Neutrophil (primary cell): Measurements from ENCODE around the gene COQ10A.
A peak's percentile ranks its signal among the peaks of the same experiment; 100 is the strongest.

Source experiments
- H3K27ac ChIP-seq: fragments of 200-600 bp; sonication (generic); 2 replicates; pipeline ENCODE4 v1.5.1; 2016; ENCODE audit warnings: mild to moderate bottlenecking, moderate library complexity
- H3K27me3 ChIP-seq: fragments of 200-600 bp; sonication (generic); 2 replicates; pipeline ENCODE4 v1.6.0; 2016; ENCODE audit warnings: mild to moderate bottlenecking
- H3K36me3 ChIP-seq: fragments of 200-600 bp; sonication (generic); 2 replicates; pipeline ENCODE4 v1.5.1; 2017
- H3K4me1 ChIP-seq, 2 experiments: fragments of 200-600 bp in 1 of 2; sonication (generic) in 1 of 2; 1 replicate in 1 of 2; 2 replicates in 1 of 2; pipeline versions ENCODE4 v1.5.1 to v1.6.1; 2013 to 2016; ENCODE audit warnings: low read depth in 1 of 2, low read length in 1 of 2, mild to moderate bottlenecking in 1 of 2, moderate library complexity in 1 of 2; ENCODE audit not compliant: control insufficient read depth in 1 of 2, insufficient read depth in 1 of 2
- H3K4me3 ChIP-seq, 2 experiments: fragments of 200-600 bp in 1 of 2; sonication (generic) in 1 of 2; 1 replicate in 1 of 2; 2 replicates in 1 of 2; pipeline ENCODE4 v1.5.1; 2013 to 2016; ENCODE audit warnings: low read depth in 1 of 2, low read length in 1 of 2, mild to moderate bottlenecking in 1 of 2, moderate library complexity in 1 of 2
- H3K9me3 ChIP-seq: fragments of 200-600 bp; sonication (generic); 2 replicates; pipeline ENCODE4 v1.5.1; 2016
- TF ChIP-seq, protein P1 (sequence below): fragments of 200-600 bp; sonication (generic); IDR thresholded peaks from 2 replicates; pipeline ENCODE4 v1.5.1; 2016; ENCODE audit warnings: antibody characterized with exemption

The COQ10A gene

DNA sequence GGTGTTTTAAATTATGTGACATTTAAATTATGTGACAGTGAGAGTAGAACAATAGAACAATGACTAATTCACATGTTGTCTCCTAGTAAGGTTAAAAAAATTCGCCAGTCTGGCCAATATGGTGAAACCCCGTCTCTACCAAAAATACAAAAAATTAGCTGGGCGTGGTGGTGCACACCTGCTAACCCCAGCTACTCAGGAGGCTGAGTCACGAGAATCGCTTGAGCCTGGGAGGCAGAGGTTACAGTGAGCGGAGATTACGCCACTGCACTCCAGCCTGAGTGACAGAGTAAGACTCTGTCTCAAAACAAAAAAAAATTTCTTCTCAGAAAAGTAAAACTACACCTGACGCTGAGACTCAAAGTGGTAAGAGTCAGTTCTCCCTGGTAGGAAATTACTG, 30.7 kb downstream of the COQ10A start:
- peak overlapping the region; percentile 98 for H3K27ac ChIP-seq
- no peak overlapping the region for H3K4me3 ChIP-seq
- TF ChIP-seq, protein P1, sequence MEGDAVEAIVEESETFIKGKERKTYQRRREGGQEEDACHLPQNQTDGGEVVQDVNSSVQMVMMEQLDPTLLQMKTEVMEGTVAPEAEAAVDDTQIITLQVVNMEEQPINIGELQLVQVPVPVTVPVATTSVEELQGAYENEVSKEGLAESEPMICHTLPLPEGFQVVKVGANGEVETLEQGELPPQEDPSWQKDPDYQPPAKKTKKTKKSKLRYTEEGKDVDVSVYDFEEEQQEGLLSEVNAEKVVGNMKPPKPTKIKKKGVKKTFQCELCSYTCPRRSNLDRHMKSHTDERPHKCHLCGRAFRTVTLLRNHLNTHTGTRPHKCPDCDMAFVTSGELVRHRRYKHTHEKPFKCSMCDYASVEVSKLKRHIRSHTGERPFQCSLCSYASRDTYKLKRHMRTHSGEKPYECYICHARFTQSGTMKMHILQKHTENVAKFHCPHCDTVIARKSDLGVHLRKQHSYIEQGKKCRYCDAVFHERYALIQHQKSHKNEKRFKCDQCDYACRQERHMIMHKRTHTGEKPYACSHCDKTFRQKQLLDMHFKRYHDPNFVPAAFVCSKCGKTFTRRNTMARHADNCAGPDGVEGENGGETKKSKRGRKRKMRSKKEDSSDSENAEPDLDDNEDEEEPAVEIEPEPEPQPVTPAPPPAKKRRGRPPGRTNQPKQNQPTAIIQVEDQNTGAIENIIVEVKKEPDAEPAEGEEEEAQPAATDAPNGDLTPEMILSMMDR: no peak
- no peaks in the 10 kb centered on the region for H3K27me3 ChIP-seq
- H3K36me3 ChIP-seq: no peaks in the 10 kb centered on the region
- H3K4me1 ChIP-seq: peaks cover 66 to 70% of the 10 kb centered on the region in 2 experiments
- H3K9me3 ChIP-seq: no peaks in the 10 kb centered on the region

DNA sequence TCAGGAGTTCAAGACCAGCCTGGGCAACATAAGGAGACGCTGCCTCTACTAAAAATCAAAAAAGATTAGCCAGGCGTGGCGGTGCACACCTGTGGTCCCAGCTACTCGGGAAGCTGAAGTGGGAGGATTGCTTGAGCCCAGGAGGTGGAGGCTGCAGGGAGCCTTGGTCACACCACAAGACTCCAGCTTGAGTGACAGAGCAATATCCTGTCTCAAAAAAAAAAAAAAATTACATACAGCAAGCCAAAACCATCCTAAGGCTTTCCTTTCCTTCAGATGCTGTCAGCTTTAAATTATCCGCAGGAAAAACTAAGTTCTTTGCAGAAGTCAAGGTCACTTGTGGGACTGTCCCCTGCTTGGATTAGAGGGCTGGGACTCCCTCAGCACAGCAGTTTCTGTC, 32.1 kb downstream of the COQ10A start:
- Histone ChIP-seq H3K27me3 (no peaks in the 10 kb centered on the region), H3K4me1 (peaks cover 58 to 60% of the 10 kb centered on the region in 2 experiments), H3K36me3 (no peaks in the 10 kb centered on the region), H3K4me3 (peak overlapping the region; percentile 89 to 99), H3K9me3 (no peaks in the 10 kb centered on the region), H3K27ac (peak overlapping the region; percentile 98)
- TF ChIP-seq, protein P1: no peak

DNA sequence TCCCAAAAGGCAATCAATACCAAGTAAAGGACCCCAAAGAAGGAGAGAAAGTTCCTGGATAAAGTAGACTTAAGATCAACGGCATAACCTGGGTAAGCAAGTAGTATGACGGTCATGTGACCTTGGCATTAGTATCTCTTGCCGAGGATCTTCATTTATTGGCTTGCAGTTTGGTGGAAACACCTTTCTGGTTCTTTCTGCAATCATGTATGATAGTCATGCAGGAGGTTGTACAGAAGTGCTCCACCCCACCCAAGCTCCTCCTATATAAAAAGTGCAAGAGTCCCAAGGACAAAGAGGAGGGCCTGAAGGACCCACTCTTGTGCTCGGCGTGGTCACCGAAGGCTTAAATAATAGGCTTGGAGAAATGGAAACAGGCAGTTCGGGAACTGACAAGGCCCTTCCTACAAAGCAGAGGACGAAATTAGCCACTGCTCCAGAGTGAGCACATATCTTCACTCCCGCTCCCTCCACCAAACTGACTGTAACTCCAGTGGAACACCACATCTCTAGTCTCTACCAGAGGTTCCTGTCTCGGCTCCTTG, 32.6 kb downstream of the COQ10A start:
- peak overlapping the region; percentile 89 to 99 for H3K4me3 ChIP-seq
- H3K36me3 ChIP-seq: no peaks in the 10 kb centered on the region
- H3K4me1 ChIP-seq: peaks cover 54 to 57% of the 10 kb centered on the region in 2 experiments
- no peaks in the 10 kb centered on the region for H3K27me3 ChIP-seq
- H3K27ac ChIP-seq: peak overlapping the region; percentile 98
- TF ChIP-seq, protein P1: no peak
- no peaks in the 10 kb centered on the region for H3K9me3 ChIP-seq

DNA sequence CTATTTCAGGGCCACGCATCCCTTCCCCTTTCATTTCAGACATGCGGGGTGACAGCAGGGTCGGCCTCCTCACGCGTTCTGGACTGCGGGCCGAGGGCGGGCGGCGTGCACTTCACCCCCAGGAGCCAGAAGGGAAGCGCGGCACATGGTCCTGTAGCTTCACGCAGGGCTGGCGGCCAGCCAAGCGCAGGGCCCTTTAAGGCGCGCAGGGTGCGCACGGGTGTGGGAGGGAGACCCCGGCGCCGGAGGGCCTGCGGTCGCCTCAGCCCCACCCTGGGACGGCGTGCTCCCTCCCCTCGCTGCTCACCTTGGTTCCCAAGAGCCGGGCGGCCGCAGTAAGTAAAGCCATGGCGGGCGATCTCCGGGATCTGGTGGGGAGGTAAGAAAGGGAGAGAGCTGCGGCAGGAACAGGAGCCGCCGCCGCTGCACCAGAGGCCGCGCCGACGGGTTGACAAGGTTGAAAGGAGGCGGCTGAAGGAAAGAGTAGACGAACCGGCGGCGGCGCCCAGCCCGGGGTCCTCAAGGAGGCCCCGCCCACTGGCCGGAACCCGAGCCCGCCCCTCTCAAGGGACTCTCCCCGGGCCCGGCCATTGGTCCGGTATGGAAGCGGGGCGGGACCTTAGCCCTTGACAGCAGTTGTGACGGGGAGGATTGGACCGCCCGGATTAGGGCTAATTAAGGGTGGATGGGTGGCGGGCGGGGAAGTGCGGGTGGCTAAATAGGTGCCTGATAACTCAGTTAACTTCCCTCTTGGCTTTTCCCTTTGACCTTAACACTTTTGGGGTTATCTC, 33.3 kb downstream of the COQ10A start, which contains the start of gene CS:
TSS of gene CS (minus strand) at position 478 of the 791 bp plus-strand sequence. CDS start at position 349, 129 bp downstream.
- TF ChIP-seq, protein P1: peak; percentile 26
- peak within 1 kb of the TSS; percentile 89 to 99 for H3K4me3 ChIP-seq
- H3K27me3 ChIP-seq: no peaks in the 10 kb centered on the region
- H3K36me3 ChIP-seq: no peaks in the 10 kb centered on the region
- H3K27ac ChIP-seq: peak within 1 kb of the TSS; percentile 98
- H3K9me3 ChIP-seq: no peaks in the 10 kb centered on the region
- H3K4me1 ChIP-seq: peaks cover 53 to 54% of the 10 kb centered on the region in 2 experiments

DNA sequence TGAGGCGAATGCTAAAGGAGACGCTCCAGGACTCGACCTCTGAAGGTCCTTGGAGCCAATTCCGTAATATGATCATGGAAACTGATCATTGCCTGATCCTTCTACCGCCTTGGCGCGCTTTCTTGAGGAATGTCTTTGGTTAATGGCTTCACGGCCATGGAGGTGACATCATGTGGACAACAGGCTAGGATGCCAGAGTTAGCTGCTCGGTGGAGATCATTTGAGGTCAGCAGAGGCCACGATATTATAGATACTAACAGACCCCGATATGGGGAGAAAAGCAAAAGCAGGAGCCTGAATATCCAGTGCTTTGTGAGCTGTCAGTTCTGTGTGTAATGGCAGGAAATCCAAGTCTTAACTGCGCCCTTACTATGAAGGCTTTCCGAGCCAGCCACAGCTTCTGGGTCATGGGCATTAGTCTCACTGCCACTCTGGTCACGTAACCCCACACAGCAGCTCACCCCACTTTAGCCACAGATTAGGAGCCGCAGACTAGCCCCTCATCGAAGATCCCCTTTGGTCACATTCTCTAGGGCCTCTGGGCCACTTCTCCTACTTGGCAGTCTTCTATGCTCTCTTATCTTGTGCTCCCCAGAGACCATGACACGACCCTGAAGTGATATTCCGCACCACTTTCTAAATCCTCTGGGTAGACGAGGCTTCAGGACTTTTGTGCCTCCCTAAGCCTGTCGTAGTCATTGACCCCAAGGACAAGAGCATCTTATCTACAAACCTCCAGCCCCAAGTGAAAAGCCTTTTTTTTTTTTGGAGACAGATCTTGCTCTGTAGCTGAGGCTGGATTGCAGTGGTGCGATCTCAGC, 34.1 kb downstream of the COQ10A start:
- no peaks in the 10 kb centered on the region for H3K9me3 ChIP-seq
- H3K4me3 ChIP-seq: peak overlapping the region; percentile 89 to 99

More for the DNA sequence above, 34.1 kb downstream of the COQ10A start:
- peak overlapping the region; percentile 98 for H3K27ac ChIP-seq
- no peaks in the 10 kb centered on the region for H3K27me3 ChIP-seq
- TF ChIP-seq, protein P1: no peak
- peaks cover 49 to 53% of the 10 kb centered on the region in 2 experiments for H3K4me1 ChIP-seq
- H3K36me3 ChIP-seq: no peaks in the 10 kb centered on the region
